ENCODE data around the gene LGALS12.
A peak's percentile ranks its signal among the peaks of the same experiment; 100 is the strongest.

LGALS12 gene

DNA sequence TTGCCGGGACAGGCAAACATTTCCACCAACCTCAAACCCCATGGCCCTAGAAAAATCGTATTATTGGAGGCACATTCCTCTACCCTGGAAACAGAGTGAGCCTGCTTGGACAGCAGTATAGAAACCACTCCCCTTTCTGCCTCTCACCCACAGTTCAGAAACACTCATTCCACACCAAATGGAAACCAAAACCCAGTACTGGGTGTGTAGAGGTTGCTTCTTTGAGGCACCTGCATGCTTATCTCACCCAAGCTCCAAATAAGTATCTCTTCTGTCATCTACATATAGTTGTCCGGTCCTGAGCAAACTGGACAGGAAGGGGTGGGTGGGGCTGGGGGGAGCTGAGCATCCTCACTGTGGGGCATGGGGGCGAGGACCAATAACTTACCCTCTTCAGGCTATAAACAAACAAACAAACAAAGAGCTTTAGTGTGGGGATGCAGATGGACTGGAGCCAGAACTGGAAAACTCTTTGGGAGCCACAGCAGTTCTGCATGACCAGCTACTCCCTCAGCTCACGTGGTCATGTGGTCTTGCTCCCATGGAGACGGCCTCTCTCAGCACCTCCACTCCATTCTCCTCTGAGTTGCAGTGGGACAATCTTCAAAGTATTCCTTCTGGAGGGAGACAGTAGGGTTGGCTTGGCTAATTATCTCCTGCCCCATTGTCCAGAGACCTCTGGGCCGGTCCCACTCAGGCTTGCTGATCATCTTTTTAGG lies 58.3 kb downstream of the LGALS12 start:
- peak; percentile 52 for DNase-seq

DNA sequence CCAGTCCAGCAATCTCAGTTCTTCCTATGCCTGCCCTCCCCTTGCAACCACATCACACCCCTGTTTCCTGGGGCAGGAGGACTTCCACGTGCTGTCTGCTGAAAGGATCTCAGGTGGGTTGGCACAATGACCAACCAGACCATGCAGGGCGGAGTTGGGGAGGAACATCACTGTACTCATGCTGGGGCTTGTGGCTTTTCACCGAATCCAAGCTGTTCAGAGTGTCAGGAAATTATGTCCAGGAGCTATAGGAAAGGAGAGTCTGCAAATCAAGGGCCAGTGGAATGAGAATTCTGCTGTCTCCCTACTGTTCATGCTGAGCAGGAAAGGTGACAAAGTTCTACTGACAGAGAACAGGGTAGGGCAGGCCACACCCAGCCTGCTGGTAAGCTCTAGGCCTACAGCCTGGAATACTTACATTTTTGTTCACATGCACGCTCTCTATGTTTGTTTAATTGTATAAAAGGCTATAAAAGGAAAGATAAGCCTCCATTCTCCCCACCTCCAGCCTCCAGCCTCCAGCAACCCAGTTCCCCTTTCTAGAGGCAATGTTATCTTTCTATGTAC lies 59.0 kb downstream of the LGALS12 start:
- no peak for DNase-seq

Measured in CD4-positive, alpha-beta T cell treated with Interleukin-21 for 1 hour (primary cell).